NCI-H1417 (cell line): ENCODE measurements around the gene TPD52L1.

Source experiments
- DNase-seq, 3 experiments: peaks; one replicate each; lab custom pipeline; 2025; lab: John Stamatoyannopoulos, UW

Gene TPD52L1

GRCh38 chr6:125175466-125176048, 22.0 kb downstream of the TPD52L1 start:
- no peak for DNase-seq

GRCh38 chr6:125182237-125183008, 28.9 kb downstream of the TPD52L1 start:
- DNase-seq = peak in 2 of 3 experiments; percentile 16 to 50

GRCh38 chr6:125183391-125183790, 29.8 kb downstream of the TPD52L1 start:
- no peak for DNase-seq

- DNase-seq = no peak
These were observed 34.5 kb downstream of the TPD52L1 start for GRCh38 chr6:125188037-125188436.

- DNase-seq = no peak
These were observed 35.1 kb downstream of the TPD52L1 start for GRCh38 chr6:125188594-125189203.

GRCh38 chr6:125189494-125189893, 35.9 kb downstream of the TPD52L1 start:
- DNase-seq = no peak

- peak in 2 of 3 experiments; percentile 2 to 8 for DNase-seq
These were observed 37.1 kb downstream of the TPD52L1 start for GRCh38 chr6:125190667-125191066.

- peak; percentile 9 to 67 (median 32) for DNase-seq
These were observed 38.5 kb downstream of the TPD52L1 start for GRCh38 chr6:125191916-125192609.

GRCh38 chr6:125192610-125192930, 39.0 kb downstream of the TPD52L1 start:
- DNase-seq = no peak

- DNase-seq = no peak
These were observed 39.6 kb downstream of the TPD52L1 start for GRCh38 chr6:125193208-125193607.

- DNase-seq = no peak
These were observed 41.4 kb downstream of the TPD52L1 start for GRCh38 chr6:125194941-125195340.

GRCh38 chr6:125195526-125195925, 42.0 kb downstream of the TPD52L1 start:
- no peak for DNase-seq

GRCh38 chr6:125196613-125197012, 43.0 kb downstream of the TPD52L1 start:
- no peak for DNase-seq

- peak in 2 of 3 experiments; percentile 21 to 49 for DNase-seq
These were observed 44.3 kb downstream of the TPD52L1 start for GRCh38 chr6:125197795-125198269.

GRCh38 chr6:125198398-125198937, 44.9 kb downstream of the TPD52L1 start:
- DNase-seq = peak in 1 of 3 experiments; percentile 26

- no peak for DNase-seq
These were observed 47.4 kb downstream of the TPD52L1 start for GRCh38 chr6:125200941-125201340.

GRCh38 chr6:125201961-125202729, 48.6 kb downstream of the TPD52L1 start:
- no peak for DNase-seq

GRCh38 chr6:125203395-125203794, 49.8 kb downstream of the TPD52L1 start:
- DNase-seq = no peak

- DNase-seq = no peak
These were observed 52.4 kb downstream of the TPD52L1 start for GRCh38 chr6:125205931-125206330.

GRCh38 chr6:125206389-125206788, 52.8 kb downstream of the TPD52L1 start:
- no peak for DNase-seq

GRCh38 chr6:125207956-125208355, 54.4 kb downstream of the TPD52L1 start:
- DNase-seq = no peak
